Upper lobe of right lung (tissue), 1 donor: ENCODE results near the gene PARP6. TPM values are rescaled to one million over a fixed set of nuclear protein-coding genes. Genes with fewer than 3 reads are reported as not detected.
A peak's percentile ranks its signal among the peaks of the same experiment; 100 is the strongest.

Source experiments
- ATAC-seq: fragments of 200-7000 bp; cut with Tn5 transposase; one replicate; pipeline ENCODE4 v1.9.1; 2020; ENCODE audit warnings: mild to moderate bottlenecking, moderate library complexity
- DNase-seq: peaks from one replicate; pipeline ENCODE4 v3.0.0-alpha.2; 2020
- H3K27ac ChIP-seq: fragments of 200-600 bp; one replicate; pipeline ENCODE4 v1.8.0; 2022
- H3K27me3 ChIP-seq: fragments of 200-600 bp; one replicate; pipeline ENCODE4 v1.8.0; 2022; ENCODE audit warnings: mild to moderate bottlenecking
- H3K36me3 ChIP-seq: fragments of 200-600 bp; one replicate; pipeline ENCODE4 v1.8.0; 2022
- H3K4me1 ChIP-seq: fragments of 200-600 bp; one replicate; pipeline ENCODE4 v1.8.0; 2022
- H3K4me3 ChIP-seq: fragments of 200-600 bp; one replicate; pipeline ENCODE4 v1.8.0; 2022; ENCODE audit warnings: mild to moderate bottlenecking
- H3K9me3 ChIP-seq: fragments of 200-600 bp; one replicate; pipeline ENCODE4 v1.8.0; 2022
- intact Hi-C: fragments of 100-400 bp; cut with DNase I; formaldehyde crosslinking; loops from one replicate; pipeline ENCODE4 v1.11.0; 2022
- total RNA-seq: library from RNA; stranded (reverse); fragmentation: NEBNext Ultra II Directional; extraction: Animal tissue kit (Norgen Biotek cat#: 25700); gene quantifications from one replicate; pipeline ENCODE4 v1.2.1, GENCODE V29; 2021
- TF ChIP-seq, protein P1 (sequence below): fragments of 200-600 bp; IDR thresholded peaks from one replicate; pipeline ENCODE4 v1.8.0; 2022; ENCODE audit warnings: antibody characterized with exemption
- donor health status: DM: no; HTN: yes; CAD: no; lungs with severe emphysema.

Gene PARP6
- total RNA-seq, 1 donor from 2014 or later, result 87.9 TPM

DNA sequence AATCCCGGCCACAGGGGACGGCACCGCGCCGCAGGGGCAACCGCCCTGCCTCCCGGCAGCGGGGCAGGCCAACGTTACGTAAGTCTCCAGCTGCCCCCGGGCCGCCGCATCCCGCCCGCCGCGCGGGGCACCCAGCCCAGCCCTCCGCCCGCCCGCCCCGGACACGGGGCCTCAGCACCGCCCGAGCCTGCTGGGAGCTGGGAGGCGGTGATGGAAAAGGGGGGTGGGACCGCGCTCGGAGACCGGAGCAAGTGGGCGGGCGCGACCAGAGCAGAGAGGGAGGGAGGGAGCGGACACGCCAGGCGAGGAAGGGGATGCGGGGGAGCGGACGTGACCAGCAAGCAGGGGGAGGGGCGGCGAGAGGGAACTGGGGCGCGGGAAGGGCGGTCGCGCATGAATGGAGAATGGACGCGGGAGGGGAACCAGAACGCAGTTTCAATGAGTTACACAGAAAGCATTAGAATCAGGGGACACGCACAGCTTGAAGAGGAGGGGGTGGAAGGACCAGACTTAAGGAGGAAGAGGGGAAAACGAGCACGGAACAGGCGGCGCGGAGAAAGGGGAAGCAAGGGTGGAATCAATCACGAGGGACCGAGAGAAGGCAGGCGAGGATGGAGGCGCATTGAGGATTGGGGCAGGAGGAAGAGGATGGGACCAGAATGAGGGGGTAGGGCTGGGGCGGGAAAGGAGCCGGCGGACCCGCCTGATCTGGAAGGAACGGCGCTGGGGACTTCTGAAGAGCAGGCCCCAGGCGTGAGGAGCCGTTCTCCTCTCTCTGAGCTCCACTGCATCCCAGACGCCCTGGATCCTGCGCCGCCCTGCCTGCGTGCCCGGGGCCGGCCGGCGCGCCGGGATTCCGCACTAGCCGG lies 41.9 kb downstream of the PARP6 start:
- H3K4me3 ChIP-seq, result peak overlapping the region; percentile 100
- peak; percentile 76 for ATAC-seq
- H3K27me3 ChIP-seq, result no peaks in the 10 kb centered on the region
- TF ChIP-seq, protein P1, sequence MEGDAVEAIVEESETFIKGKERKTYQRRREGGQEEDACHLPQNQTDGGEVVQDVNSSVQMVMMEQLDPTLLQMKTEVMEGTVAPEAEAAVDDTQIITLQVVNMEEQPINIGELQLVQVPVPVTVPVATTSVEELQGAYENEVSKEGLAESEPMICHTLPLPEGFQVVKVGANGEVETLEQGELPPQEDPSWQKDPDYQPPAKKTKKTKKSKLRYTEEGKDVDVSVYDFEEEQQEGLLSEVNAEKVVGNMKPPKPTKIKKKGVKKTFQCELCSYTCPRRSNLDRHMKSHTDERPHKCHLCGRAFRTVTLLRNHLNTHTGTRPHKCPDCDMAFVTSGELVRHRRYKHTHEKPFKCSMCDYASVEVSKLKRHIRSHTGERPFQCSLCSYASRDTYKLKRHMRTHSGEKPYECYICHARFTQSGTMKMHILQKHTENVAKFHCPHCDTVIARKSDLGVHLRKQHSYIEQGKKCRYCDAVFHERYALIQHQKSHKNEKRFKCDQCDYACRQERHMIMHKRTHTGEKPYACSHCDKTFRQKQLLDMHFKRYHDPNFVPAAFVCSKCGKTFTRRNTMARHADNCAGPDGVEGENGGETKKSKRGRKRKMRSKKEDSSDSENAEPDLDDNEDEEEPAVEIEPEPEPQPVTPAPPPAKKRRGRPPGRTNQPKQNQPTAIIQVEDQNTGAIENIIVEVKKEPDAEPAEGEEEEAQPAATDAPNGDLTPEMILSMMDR, result no peak
- DNase-seq, result peak; percentile 95
- H3K36me3 ChIP-seq, result no peaks in the 10 kb centered on the region
- intact Hi-C loops, result no loop called here
- H3K27ac ChIP-seq, result peak overlapping the region; percentile 92
- no peaks in the 10 kb centered on the region for H3K9me3 ChIP-seq
- H3K4me1 ChIP-seq, result peaks cover 54% of the 10 kb centered on the region

DNA sequence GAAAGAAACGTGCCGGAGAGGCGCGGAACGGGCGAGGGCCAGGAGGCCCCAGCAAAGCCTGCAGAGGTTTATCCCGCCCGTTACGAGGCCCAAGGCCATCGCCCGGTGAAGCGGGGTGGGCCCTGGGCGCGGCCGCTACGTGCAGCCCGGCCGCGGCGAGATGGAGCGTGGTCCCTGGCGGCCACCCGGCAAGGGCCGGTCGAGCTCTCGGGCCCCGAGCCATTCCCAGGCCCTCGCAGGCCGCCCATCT lies 42.5 kb downstream of the PARP6 start:
- Histone ChIP-seq H3K4me1 (peaks cover 56% of the 10 kb centered on the region), H3K27me3 (no peaks in the 10 kb centered on the region), H3K9me3 (no peaks in the 10 kb centered on the region), H3K27ac (peak overlapping the region; percentile 92), H3K36me3 (no peaks in the 10 kb centered on the region), H3K4me3 (peak overlapping the region; percentile 100)
- ATAC-seq (no peak), DNase-seq (no peak)
- TF ChIP-seq, protein P1, result no peak
- intact Hi-C loops, result no loop called here

DNA sequence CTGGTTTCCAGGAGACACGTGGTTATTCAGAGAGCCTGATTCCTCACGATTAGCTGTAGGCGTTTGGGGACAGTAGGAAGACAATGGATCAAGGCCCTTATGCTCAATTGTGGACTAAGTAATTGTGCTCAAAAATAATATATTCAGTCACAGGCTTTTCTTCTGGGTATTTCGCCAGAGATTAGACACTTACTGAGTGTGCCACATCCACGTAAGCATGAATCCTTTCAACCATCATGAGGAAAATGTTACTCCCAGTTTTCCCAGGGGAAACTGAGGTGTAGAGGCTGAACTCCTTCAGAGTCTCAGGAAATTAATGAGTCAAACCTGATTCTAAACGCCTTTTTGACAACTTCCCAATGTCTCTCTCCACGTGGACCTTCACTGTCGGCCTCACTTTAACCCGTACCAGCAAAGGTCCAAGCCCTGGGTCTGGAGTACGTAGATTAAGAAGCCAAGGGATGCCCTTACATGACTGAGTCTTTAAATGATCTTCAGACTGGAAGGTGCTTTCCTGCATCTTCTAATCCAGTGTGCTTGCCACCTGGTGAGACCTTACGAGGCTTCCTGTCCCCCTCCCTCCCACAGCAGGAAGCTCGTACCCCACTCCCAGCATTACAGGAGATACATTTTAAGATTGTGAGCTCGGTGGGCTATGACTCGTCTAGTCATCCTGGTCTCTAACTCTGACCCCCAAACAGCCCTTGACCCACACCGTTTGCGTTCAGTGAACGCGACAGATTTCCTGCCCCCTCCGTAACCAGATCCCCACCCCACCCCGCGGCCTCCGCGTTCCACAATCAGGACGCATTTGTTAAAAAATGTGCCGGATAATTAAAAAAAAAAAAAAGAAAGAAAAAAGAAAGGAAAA lies 43.0 kb downstream of the PARP6 start:
- intact Hi-C loops, result no loop called here
- no peaks in the 10 kb centered on the region for H3K27me3 ChIP-seq
- H3K4me3 ChIP-seq, result peak overlapping the region; percentile 100
- DNase-seq, result no peak
- no peak for ATAC-seq
- H3K4me1 ChIP-seq, result peaks cover 56% of the 10 kb centered on the region
- TF ChIP-seq, protein P1, result no peak
- no peaks in the 10 kb centered on the region for H3K9me3 ChIP-seq
- H3K27ac ChIP-seq, result peak overlapping the region; percentile 92
- H3K36me3 ChIP-seq, result peaks cover 2% of the 10 kb centered on the region

DNA sequence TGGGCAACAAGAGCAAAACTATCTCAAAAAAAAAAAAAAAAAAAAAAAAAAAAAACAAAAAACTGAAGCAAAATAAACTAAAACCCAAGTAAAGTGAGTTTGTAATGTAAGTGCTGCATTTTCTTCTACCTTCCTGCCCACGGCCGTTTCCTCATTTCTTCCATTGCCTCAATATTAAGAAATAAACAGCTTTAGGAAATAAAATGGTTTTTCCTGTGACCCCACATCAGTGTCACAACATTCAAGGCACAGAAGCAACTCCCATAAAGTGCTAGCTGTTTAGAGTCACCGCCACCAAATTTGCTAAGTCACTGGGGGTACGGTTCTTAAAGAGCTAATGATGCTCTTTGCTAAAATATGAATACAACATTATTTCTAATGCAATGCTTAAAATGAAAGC lies 44.6 kb downstream of the PARP6 start:
- H3K27ac ChIP-seq, result peak overlapping the region; percentile 92
- no peak for ATAC-seq
- H3K4me3 ChIP-seq, result peak overlapping the region; percentile 100

DNA sequence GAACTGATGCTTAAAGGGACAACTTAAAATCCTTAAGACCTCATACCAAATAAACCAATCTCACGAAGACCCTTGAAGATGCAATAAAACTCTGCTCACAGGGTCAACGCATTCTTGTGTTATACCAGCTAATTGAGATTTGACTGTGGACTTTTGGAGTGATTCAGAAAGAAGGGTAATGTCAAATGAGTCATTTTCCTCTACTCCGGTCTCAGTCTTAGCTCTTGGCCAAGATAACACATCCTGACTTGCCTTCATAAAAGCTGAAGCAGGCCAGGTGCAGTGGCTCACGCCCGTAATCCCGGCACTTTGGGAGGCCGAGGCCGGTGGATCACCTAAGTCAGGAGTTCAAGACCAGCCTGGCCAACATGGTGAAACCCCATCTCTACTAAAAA lies 45.2 kb downstream of the PARP6 start:
- intact Hi-C loops, result no loop called here
- peak overlapping the region; percentile 3 for H3K4me3 ChIP-seq
- H3K4me1 ChIP-seq, result peaks cover 57% of the 10 kb centered on the region
- peak overlapping the region; percentile 44 for H3K27ac ChIP-seq
- peaks cover 5% of the 10 kb centered on the region for H3K36me3 ChIP-seq
- ATAC-seq, result no peak
- no peaks in the 10 kb centered on the region for H3K9me3 ChIP-seq
- H3K27me3 ChIP-seq, result no peaks in the 10 kb centered on the region
- TF ChIP-seq, protein P1, result no peak
- no peak for DNase-seq

More for the DNA sequence above, 44.6 kb downstream of the PARP6 start:
- Histone ChIP-seq H3K27me3 (no peaks in the 10 kb centered on the region), H3K4me1 (peaks cover 57% of the 10 kb centered on the region), H3K36me3 (peaks cover 5% of the 10 kb centered on the region), H3K9me3 (no peaks in the 10 kb centered on the region)
- intact Hi-C loops, result no loop called here
- DNase-seq, result no peak
- TF ChIP-seq, protein P1, result no peak
